Calu3 (cell line): ENCODE measurements around the gene ZC3H7B. TPM values are rescaled to one million over a fixed set of nuclear protein-coding genes. Genes with fewer than 3 reads are reported as not detected.

Experiments used
- BruUV-seq: library from RNA; stranded (reverse); fragments of 400-500 nt; replicated peaks from 2 replicates; lab custom pipeline; 2021; lab: Mats Ljungman, UMichigan
- CTCF ChIA-PET: fragments of 300-600 bp; sonication (Branson Sonifier 250); formaldehyde crosslinking; loops from one replicate; lab custom pipeline; 2022; ENCODE audit warnings: antibody characterized with exemption; lab: Charles Lee
- DNase-seq: peaks from one replicate; pipeline ENCODE4 v3.0.0; 2022
- H3K27ac Mint-ChIP-seq: one replicate; pipeline ENCODE4 v1.8.0; 2022; ENCODE audit warnings: mixed read lengths; ENCODE audit not compliant: unreplicated experiment
- H3K27me3 Mint-ChIP-seq: one replicate; pipeline ENCODE4 v1.8.0; 2022; ENCODE audit warnings: mixed read lengths; ENCODE audit not compliant: unreplicated experiment
- H3K36me3 Mint-ChIP-seq: one replicate; pipeline ENCODE4 v1.8.0; 2022; ENCODE audit warnings: mild to moderate bottlenecking, moderate library complexity, mixed read lengths; ENCODE audit not compliant: insufficient read depth, unreplicated experiment
- H3K4me1 Mint-ChIP-seq: one replicate; pipeline ENCODE4 v1.8.0; 2022; ENCODE audit warnings: mild to moderate bottlenecking, low read depth, mixed read lengths; ENCODE audit not compliant: unreplicated experiment
- H3K4me3 Mint-ChIP-seq: one replicate; pipeline ENCODE4 v1.8.0; 2022; ENCODE audit warnings: mild to moderate bottlenecking, low read depth, moderate library complexity, mixed read lengths; ENCODE audit not compliant: unreplicated experiment
- H3K9me3 Mint-ChIP-seq: one replicate; pipeline ENCODE4 v1.8.0; 2022; ENCODE audit warnings: low read depth, mixed read lengths; ENCODE audit not compliant: unreplicated experiment
- intact Hi-C: fragments of 100-400 bp; cut with micrococcal nuclease; formaldehyde crosslinking; loops from one replicate; pipeline ENCODE4 v1.10.0; 2022; ENCODE audit not compliant: unreplicated experiment
- total RNA-seq: library from RNA; stranded (reverse); gene quantifications from 2 replicates; pipeline ENCODE4 v1.2.3, GENCODE V29; 2022
- TF ChIP-seq, protein P1 (sequence below): fragments of 200-600 bp; IDR thresholded peaks from one replicate; pipeline ENCODE4 v1.8.0; 2022; ENCODE audit warnings: antibody characterized with exemption; ENCODE audit not compliant: unreplicated experiment

The ZC3H7B gene
- total RNA-seq, 1 experiment from 2014 or later = 53.5 TPM

DNA sequence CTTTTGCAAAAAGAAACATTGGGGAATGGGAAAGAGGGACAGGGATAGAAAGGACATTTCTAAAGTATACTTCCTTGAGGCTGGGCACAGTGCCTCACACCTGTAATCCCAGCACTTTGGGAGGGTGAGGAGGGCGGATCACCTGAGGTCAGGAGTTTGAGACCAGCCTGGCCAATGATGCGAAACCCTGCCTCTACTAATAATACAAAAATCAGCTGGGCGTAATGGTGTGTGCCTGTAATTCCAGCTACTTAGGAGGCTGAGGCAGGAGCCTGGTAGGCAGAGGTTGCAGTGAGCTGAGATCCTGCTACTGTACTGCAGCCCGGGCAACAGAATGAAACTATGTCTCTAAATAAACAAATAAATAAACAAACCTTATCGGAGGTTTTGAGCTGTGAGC is 64.1 kb downstream of the ZC3H7B start:
- CTCF ChIA-PET = no interaction called here
- H3K36me3 Mint-ChIP-seq = peaks cover 11% of the 10 kb centered on the region
- TF ChIP-seq, protein P1, sequence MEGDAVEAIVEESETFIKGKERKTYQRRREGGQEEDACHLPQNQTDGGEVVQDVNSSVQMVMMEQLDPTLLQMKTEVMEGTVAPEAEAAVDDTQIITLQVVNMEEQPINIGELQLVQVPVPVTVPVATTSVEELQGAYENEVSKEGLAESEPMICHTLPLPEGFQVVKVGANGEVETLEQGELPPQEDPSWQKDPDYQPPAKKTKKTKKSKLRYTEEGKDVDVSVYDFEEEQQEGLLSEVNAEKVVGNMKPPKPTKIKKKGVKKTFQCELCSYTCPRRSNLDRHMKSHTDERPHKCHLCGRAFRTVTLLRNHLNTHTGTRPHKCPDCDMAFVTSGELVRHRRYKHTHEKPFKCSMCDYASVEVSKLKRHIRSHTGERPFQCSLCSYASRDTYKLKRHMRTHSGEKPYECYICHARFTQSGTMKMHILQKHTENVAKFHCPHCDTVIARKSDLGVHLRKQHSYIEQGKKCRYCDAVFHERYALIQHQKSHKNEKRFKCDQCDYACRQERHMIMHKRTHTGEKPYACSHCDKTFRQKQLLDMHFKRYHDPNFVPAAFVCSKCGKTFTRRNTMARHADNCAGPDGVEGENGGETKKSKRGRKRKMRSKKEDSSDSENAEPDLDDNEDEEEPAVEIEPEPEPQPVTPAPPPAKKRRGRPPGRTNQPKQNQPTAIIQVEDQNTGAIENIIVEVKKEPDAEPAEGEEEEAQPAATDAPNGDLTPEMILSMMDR = no peak
- H3K4me3 Mint-ChIP-seq = no peak overlapping the region
- BruUV-seq = no TSS peak
- no peak overlapping the region for H3K27ac Mint-ChIP-seq
- peaks cover 6% of the 10 kb centered on the region for H3K27me3 Mint-ChIP-seq
- H3K4me1 Mint-ChIP-seq = peaks cover 16% of the 10 kb centered on the region
- intact Hi-C loops = no loop called here
- no peaks in the 10 kb centered on the region for H3K9me3 Mint-ChIP-seq
- no peak for DNase-seq

DNA sequence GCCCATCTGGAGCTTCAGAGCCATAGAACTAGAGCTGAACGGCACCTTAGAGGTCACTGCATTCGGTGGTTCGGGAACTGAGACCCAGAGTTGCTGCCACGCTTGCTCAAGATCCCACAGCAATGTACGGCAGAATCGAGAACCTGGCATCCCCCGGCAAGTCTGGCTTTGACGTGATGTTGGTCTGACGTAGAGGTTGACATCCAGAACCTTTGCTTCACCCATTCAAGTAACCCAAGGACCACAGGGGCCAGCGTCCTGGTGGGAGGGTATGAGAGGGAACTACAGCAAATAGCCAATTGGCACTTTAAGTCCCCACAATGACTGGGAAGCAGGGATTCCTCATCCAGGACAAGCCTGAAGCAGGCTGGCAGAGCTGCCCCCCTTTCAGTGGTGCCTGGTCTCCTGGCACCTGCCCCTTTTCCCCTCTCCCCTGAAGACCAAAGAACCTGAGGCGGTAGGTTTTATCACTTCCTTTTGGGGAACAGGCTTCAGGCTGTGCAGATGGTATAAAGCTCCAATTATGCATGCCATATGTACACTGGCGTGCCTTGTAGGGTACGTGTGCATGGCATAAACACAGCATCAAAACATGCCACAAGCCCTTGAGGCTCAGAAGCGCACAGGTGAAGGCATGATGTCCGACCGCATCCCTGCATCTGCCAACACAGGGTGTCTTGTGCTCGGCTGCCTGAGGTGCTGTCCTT is 65.2 kb downstream of the ZC3H7B start:
- Mint-ChIP-seq H3K9me3 (no peaks in the 10 kb centered on the region), H3K27ac (no peak overlapping the region), H3K4me3 (peak overlapping the region; percentile 39), H3K36me3 (peaks cover 11% of the 10 kb centered on the region), H3K4me1 (peaks cover 16% of the 10 kb centered on the region), H3K27me3 (peaks cover 15% of the 10 kb centered on the region)
- no TSS peak for BruUV-seq
- intact Hi-C loops = no loop called here
- no peak for DNase-seq
- TF ChIP-seq, protein P1 = no peak
- CTCF ChIA-PET = interaction anchor here (1.2 kb wide), 1 partner anchor 15 kb away, joined by 6 read pairs; the partner anchor contains the start of gene TEF

DNA sequence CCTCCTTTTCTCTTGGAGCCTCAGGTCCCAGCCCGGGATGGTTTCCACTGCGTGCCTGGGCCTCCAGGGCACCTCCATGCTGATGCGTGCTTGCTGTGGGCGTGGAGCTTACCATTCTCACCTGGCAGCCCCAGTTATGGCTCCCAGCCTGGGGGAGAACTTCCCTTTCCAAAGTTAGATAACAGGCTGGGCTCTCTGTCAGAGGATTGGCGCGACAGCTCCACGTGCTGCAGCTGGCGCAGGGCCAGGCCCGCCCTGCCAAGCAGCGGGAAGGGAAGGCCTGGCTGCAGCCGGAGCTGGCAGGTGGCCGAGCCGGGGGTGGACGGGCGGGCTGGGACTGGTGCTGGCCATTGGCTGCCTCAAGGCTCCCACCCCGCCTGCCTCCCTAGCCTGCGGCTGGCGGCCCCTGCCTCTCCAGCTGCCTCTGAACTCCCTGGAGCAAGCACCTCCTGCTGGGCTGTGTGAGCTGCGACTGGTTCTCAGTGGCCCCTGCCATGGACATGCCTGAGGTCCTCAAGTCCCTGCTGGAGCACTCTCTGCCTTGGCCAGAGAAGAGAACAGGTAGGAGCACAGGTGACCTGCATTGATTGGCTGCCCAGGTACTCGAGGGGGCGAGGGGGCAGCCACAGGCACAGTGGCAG is 65.8 kb downstream of the ZC3H7B start:
- H3K27ac Mint-ChIP-seq = no peak overlapping the region
- no peaks in the 10 kb centered on the region for H3K9me3 Mint-ChIP-seq
- intact Hi-C loops = no loop called here
- peaks cover 16% of the 10 kb centered on the region for H3K4me1 Mint-ChIP-seq
- BruUV-seq = no TSS peak
- peaks cover 21% of the 10 kb centered on the region for H3K27me3 Mint-ChIP-seq
- peaks cover 11% of the 10 kb centered on the region for H3K36me3 Mint-ChIP-seq
- CTCF ChIA-PET = interaction anchor here (0.7 to 1.2 kb wide), 2 partner anchors 10 to 14 kb away, joined by 4 to 6 read pairs; partner anchors contain the start of gene TEF
- peak overlapping the region; percentile 39 for H3K4me3 Mint-ChIP-seq
- TF ChIP-seq, protein P1 = no peak
- peak; percentile 97 for DNase-seq

DNA sequence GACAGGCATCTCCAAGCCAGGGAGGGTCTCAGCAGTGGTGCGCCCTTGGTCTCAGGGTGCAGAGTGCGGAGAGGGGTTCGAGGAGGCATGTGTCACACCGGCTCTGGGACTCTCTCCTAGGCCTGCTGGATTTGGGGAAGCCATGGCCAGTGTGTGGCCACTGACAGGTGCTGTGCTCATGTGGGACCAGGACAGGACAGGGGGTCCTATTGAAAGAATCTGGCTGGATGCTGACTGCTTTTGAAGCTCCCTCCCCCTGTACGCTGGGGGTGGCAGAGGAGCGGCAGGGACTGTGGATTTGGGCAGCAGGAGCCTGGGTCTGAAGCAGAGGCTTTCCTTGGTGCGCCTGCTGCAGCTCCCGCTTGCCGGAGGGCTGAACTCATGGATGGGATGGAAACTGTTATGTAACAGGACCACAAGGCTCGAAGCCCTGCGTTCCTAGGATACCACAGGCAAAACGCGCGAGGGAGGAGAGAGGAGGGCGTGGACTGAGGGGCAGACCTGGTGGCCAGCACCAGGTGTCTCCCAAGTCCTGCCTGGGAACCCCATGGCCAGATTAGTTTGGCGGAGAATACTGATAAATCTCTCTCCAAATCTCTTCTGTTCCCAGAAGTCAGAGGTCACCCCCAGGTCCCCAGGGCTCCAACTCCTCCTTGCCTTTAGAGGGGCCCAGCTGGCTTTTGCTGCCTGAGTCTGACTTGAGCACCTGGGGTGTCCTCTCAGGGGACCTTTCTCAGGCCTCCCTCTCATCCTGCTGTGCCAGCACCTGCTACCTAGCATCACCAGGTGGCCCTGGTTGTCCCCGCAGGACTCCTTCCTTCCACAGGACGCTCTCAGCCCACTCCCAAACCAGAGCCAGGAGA is 66.6 kb downstream of the ZC3H7B start:
- H3K4me1 Mint-ChIP-seq = peaks cover 16% of the 10 kb centered on the region
- no TSS peak for BruUV-seq
- CTCF ChIA-PET = interaction anchor here (0.7 to 1.2 kb wide), 2 partner anchors 10 to 13 kb away, joined by 4 to 6 read pairs; partner anchors contain the start of gene TEF
- no peak for DNase-seq
- no peak overlapping the region for H3K27ac Mint-ChIP-seq
- intact Hi-C loops = no loop called here
- H3K9me3 Mint-ChIP-seq = no peaks in the 10 kb centered on the region
- TF ChIP-seq, protein P1 = no peak
- peaks cover 28% of the 10 kb centered on the region for H3K27me3 Mint-ChIP-seq
- peak overlapping the region; percentile 39 for H3K4me3 Mint-ChIP-seq
- peaks cover 11% of the 10 kb centered on the region for H3K36me3 Mint-ChIP-seq
